ENCODE results near the gene SCAI. TPM values are rescaled to one million over a fixed set of nuclear protein-coding genes. Genes with fewer than 3 reads are reported as not detected.
"Not testable (repeated sequence)": the region's sequence is repeated elsewhere in the genome, so short reads cannot be mapped to it uniquely, and the experiment has no call there.

SCAI gene
- polyA plus RNA-seq, 4 donors = 6.7 to 15.7 (median 12.9) TPM

- not testable (repeated sequence) for DNase-seq (ENCODE audit: low read depth in 4 of 4, low spot score in 2 of 4)
Measured at GRCh38 chr9:125108541-125108940, 34.8 kb downstream of the SCAI start.

GRCh38 chr9:125106285-125106893 is 36.9 kb downstream of the SCAI start:
- DNase-seq (ENCODE audit: low read depth in 4 of 4, low spot score in 2 of 4) = no peak

GRCh38 chr9:125103770-125104460 is 39.4 kb downstream of the SCAI start:
- DNase-seq (ENCODE audit: low read depth in 4 of 4, low spot score in 2 of 4) = no peak

- no peak for DNase-seq (ENCODE audit: low read depth in 4 of 4, low spot score in 2 of 4)
Measured at GRCh38 chr9:125103021-125103420, 40.3 kb downstream of the SCAI start.

- no peak for DNase-seq (ENCODE audit: low read depth in 4 of 4, low spot score in 2 of 4)
Measured at GRCh38 chr9:125100822-125101221, 42.5 kb downstream of the SCAI start.

GRCh38 chr9:125099816-125100215 is 43.5 kb downstream of the SCAI start:
- no peak for DNase-seq (ENCODE audit: low read depth in 4 of 4, low spot score in 2 of 4)

GRCh38 chr9:125095821-125096443 is 47.4 kb downstream of the SCAI start:
- DNase-seq (ENCODE audit: low read depth in 4 of 4, low spot score in 2 of 4) = no peak

GRCh38 chr9:125091121-125091520 is 52.2 kb downstream of the SCAI start:
- DNase-seq (ENCODE audit: low read depth in 4 of 4, low spot score in 2 of 4) = no peak

- no peak for DNase-seq (ENCODE audit: low read depth in 4 of 4, low spot score in 2 of 4)
Measured at GRCh38 chr9:125089331-125089730, 54.0 kb downstream of the SCAI start.

GRCh38 chr9:125088752-125089151 is 54.6 kb downstream of the SCAI start:
- no peak for DNase-seq (ENCODE audit: low read depth in 4 of 4, low spot score in 2 of 4)

GRCh38 chr9:125085703-125086477 is 57.4 kb downstream of the SCAI start:
- DNase-seq (ENCODE audit: low read depth in 4 of 4, low spot score in 2 of 4) = no peak

GRCh38 chr9:125082197-125082596 is 61.1 kb downstream of the SCAI start:
- not testable (repeated sequence) for DNase-seq (ENCODE audit: low read depth in 4 of 4, low spot score in 2 of 4)

- DNase-seq (ENCODE audit: low read depth in 4 of 4, low spot score in 2 of 4) = not testable (repeated sequence)
Measured at GRCh38 chr9:125080797-125081196, 62.5 kb downstream of the SCAI start.

- no peak for DNase-seq (ENCODE audit: low read depth in 4 of 4, low spot score in 2 of 4)
Measured at GRCh38 chr9:125079931-125080330, 63.4 kb downstream of the SCAI start.

- DNase-seq (ENCODE audit: low read depth in 4 of 4, low spot score in 2 of 4) = no peak
Measured at GRCh38 chr9:125075997-125076396, 67.3 kb downstream of the SCAI start.

GRCh38 chr9:125074976-125075375 is 68.4 kb downstream of the SCAI start:
- DNase-seq (ENCODE audit: low read depth in 4 of 4, low spot score in 2 of 4) = no peak

GRCh38 chr9:125066839-125067619 is 76.3 kb downstream of the SCAI start:
- DNase-seq (ENCODE audit: low read depth in 4 of 4, low spot score in 2 of 4) = no peak

- no peak for DNase-seq (ENCODE audit: low read depth in 4 of 4, low spot score in 2 of 4)
Measured at GRCh38 chr9:125061391-125061790, 81.9 kb downstream of the SCAI start.

GRCh38 chr9:125049212-125050049 is 93.9 kb downstream of the SCAI start:
- no peak for DNase-seq (ENCODE audit: low read depth in 4 of 4, low spot score in 2 of 4)

GRCh38 chr9:125043631-125044030 is 99.7 kb downstream of the SCAI start:
- no peak for DNase-seq (ENCODE audit: low read depth in 4 of 4, low spot score in 2 of 4)

Data from left renal cortex interstitium (tissue), 4 donors.